AG04449 (cell line): Measurements from ENCODE around the gene IFT122.

Experiments
- CTCF ChIA-PET: fragments of 350-600 bp; formaldehyde crosslinking; extraction: SDS; loops from one replicate; lab custom pipeline; 2021; ENCODE audit warnings: antibody characterized with exemption; lab: Yijun Ruan, JAX
- POLR2A ChIA-PET: fragments of 400-600, 350-600 bp; formaldehyde crosslinking; extraction: SDS; loops from one replicate; lab custom pipeline; 2020; ENCODE audit warnings: antibody characterized with exemption, inconsistent platforms; lab: Yijun Ruan, JAX
- DNase-seq: peaks from one replicate; pipeline ENCODE4 v3.0.0-alpha.2; 2010; ENCODE audit warnings: low read depth, low spot score
- H3K4me3 ChIP-seq: 2 replicates; pipeline ENCODE4 v1.5.1; 2011; ENCODE audit warnings: low read depth, mild to moderate bottlenecking, control low read depth, low read length
- TF ChIP-seq, protein P1 (sequence below): IDR thresholded peaks from one replicate; pipeline ENCODE4 v1.5.1; 2011; ENCODE audit warnings: mild to moderate bottlenecking, moderate library complexity, low read length, control low read depth, inconsistent platforms; ENCODE audit not compliant: insufficient read depth; ENCODE audit errors: missing control alignments

Gene IFT122

DNA sequence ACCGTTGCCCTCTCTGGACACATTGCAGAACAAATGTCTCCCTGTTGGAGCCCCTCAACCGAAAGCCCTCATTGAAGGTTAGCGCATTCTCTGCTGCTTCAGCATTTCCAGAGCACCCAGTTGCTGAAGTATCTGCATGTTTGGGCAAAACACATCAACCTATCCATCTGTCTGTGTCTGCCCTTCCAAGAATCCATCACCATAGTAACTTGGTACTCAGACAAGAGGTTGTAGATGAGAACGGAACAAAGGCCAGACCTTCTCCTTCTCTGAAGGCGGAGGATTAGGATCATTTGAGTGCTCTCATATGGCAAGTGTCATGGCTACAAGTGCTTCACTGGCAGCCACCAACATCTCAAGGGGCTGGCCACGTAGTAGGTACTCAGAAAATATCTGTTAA is 65.3 kb downstream of the IFT122 start:
- H3K4me3 ChIP-seq = no peak overlapping the region
- TF ChIP-seq, protein P1, sequence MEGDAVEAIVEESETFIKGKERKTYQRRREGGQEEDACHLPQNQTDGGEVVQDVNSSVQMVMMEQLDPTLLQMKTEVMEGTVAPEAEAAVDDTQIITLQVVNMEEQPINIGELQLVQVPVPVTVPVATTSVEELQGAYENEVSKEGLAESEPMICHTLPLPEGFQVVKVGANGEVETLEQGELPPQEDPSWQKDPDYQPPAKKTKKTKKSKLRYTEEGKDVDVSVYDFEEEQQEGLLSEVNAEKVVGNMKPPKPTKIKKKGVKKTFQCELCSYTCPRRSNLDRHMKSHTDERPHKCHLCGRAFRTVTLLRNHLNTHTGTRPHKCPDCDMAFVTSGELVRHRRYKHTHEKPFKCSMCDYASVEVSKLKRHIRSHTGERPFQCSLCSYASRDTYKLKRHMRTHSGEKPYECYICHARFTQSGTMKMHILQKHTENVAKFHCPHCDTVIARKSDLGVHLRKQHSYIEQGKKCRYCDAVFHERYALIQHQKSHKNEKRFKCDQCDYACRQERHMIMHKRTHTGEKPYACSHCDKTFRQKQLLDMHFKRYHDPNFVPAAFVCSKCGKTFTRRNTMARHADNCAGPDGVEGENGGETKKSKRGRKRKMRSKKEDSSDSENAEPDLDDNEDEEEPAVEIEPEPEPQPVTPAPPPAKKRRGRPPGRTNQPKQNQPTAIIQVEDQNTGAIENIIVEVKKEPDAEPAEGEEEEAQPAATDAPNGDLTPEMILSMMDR = no peak
- ChIA-PET CTCF (no interaction called here), POLR2A (no interaction called here)
- DNase-seq = no peak

DNA sequence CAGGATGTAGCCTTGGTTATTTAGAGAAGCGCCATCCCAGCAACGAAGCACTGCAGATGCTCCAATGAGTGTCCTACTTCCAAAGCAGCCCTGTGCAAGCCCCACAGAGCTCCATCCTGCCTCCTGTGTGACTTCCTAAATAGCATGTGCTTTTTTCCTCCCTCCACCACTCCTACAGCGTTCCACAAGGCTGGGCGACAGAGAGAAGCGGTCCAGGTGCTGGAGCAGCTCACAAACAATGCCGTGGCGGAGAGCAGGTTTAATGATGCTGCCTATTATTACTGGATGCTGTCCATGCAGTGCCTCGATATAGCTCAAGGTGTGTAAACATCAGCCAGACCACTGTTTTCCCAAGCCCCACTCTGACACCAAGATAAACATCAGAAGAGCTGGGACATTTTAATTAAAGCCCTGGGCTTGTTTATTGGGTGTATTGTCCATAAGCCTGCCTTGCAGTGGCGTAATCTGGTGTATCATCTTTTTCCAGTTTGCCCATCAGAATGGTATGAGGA is 66.3 kb downstream of the IFT122 start:
- ChIA-PET POLR2A (no interaction called here), CTCF (no interaction called here)
- no peak for DNase-seq
- TF ChIP-seq, protein P1 = no peak
- H3K4me3 ChIP-seq = no peak overlapping the region

DNA sequence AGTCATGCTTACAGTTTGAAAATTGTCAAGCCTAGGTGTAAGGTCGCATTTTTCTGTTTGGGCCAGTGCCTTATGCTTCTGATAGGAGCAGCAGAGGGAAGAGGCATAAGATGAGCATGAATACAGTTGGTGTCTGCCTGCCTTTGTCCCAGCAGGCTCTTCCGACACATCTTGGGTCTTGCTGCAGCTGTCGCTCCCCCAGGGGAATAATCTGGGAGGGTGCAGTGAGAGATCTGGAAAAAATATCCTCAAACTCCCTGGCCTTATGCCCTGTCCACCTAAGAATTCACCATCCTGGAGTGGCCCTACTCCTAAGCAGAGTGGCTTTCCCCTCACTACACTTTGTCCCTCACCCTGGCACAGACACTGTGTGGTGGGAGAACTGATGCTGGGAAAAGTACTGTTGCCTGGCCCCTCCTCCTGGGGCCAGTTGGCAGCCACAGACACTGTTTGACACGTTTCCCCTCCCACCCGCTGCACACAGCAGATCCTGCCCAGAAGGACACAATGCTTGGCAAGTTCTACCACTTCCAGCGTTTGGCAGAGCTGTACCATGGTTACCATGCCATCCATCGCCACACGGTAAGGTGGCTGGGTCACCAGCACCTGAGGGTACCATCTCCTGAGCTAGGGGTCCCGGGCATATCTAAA is 67.3 kb downstream of the IFT122 start:
- no peak overlapping the region for H3K4me3 ChIP-seq
- TF ChIP-seq, protein P1 = no peak
- CTCF ChIA-PET = interaction anchor here (1.6 kb wide), 1 partner anchor 16 kb away, joined by 4 read pairs; no protein-coding TSS in a partner anchor
- POLR2A ChIA-PET = no interaction called here
- DNase-seq = no peak

DNA sequence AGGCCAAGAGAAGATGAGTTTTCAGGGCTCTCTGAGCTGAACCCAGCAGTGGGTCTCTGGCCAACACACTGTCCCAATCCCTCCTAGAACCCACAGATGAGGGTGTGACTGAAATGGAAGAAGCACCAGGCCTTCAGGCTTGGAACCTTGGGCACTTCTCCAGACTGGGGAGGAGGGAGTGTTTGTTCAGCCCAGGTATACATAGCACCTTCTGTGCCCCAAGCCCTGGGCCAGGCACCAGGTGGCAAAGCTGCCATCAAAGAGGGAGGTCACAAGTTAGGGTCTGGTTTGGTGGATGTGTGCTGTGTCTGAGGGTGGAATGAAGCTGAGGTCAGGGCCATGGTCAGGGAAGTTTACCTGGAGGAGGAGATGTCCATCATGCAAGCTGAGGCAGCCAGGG is 72.6 kb downstream of the IFT122 start:
- DNase-seq = no peak
- POLR2A ChIA-PET = no interaction called here
- no peak overlapping the region for H3K4me3 ChIP-seq
- TF ChIP-seq, protein P1 = no peak
- CTCF ChIA-PET = interaction anchor here (1.1 to 1.2 kb wide), 2 partner anchors 10 to 137 kb away, joined by 3 to 4 read pairs; no protein-coding TSS in a partner anchor

DNA sequence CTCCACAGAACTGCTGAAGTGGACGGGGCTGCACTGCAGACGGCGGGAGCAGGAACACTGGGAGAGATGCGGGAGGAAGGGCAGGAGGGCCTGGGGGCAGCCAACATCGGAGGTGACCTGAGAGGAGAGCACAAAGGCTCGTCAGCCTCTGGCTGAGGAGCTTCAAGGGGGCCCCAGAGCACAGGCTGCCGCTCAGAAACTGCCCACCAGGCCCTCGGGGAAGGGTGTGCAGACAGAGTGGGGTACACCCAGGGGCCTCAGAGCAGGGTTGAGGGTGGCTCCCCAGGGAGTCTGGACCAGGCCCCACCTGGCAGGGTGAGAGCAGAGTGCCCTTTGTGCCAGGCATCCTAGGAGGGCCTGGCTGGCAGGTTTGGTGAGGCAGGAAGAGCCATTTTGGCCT is 73.7 kb downstream of the IFT122 start:
- no peak for DNase-seq
- CTCF ChIA-PET = no interaction called here
- POLR2A ChIA-PET = no interaction called here

DNA sequence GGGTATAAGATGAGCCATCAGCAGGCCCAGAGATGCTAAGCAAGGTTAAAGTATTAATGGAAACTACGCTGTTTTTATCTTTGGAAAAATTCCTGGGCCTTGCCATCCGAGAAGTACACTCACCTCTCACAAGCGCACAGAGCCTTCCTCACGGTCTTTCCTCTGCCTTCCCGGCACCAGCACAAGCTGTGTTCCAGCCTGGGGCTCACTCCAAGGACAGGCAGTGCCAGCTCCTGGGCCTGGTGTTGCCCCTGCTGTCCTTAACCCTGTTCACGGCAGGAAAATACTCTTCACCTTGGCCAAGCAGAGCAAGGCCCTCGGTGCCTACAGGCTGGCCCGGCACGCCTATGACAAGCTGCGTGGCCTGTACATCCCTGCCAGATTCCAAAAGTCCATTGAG is 74.1 kb downstream of the IFT122 start:
- DNase-seq = no peak
- POLR2A ChIA-PET = no interaction called here
- TF ChIP-seq, protein P1 = no peak
- no peak overlapping the region for H3K4me3 ChIP-seq
- CTCF ChIA-PET = no interaction called here

More for the DNA sequence above, 73.7 kb downstream of the IFT122 start:
- TF ChIP-seq, protein P1 = no peak
- H3K4me3 ChIP-seq = no peak overlapping the region
